GM19240 (cell line): Measurements from ENCODE around the gene MICAL1.

ENCODE experiments used
- DNase-seq: peaks from one replicate; pipeline ENCODE4 v3.0.0; 2011; ENCODE audit warnings: low spot score; ENCODE audit not compliant: insufficient read length

Gene MICAL1

DNA sequence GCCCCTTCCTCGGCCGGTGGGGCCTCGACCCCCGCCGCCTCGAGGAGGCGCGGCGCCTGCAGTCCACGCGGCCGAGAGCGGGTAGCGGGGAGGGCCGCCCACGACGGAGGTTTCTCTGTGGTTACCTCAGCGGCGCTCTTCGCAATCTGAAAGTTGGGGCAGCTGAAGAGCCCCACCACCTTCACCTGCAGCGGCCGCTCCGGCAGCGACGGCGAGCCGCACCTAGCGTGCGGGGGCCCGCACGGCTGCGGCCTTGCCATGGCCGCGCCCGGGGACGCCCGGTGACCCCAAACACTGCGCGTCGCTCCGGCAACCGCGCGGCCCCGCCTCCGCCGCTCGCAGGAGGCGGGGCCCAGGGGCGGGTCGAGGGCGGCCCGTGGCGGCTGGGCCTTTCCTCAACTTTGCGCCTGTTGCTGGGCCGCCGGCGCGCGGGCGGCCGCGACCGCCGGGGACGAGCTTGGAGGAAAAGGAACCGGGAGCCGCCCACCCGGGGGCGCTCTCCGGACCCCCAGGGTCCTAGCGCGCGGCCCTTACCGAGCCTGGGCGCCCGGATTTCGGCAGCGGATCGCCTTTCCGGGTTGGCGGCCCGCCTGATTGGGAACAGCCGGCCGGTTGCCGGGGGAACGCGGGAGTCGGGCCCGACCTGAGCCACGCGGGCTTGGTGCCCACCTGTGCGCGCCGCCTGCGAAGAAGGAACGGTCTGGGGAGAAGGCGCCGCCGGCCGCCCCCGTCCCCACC, 15.1 kb downstream of the MICAL1 start, which contains the start of the genes PPIL6 and SMPD2:
Gene PPIL6 (minus strand): TSS at position 298 of the 738 bp plus-strand sequence. CDS start 38 bp downstream, at position 260.
Gene SMPD2 (plus strand): TSS at position 394 of the 738 bp plus-strand sequence. CDS start 398 bp downstream, outside the sequence.
- peak; percentile 70 for DNase-seq

- DNase-seq: no peak
Observed at GRCh38 chr6:109436041-109436440, 19.5 kb downstream of the MICAL1 start.

DNA sequence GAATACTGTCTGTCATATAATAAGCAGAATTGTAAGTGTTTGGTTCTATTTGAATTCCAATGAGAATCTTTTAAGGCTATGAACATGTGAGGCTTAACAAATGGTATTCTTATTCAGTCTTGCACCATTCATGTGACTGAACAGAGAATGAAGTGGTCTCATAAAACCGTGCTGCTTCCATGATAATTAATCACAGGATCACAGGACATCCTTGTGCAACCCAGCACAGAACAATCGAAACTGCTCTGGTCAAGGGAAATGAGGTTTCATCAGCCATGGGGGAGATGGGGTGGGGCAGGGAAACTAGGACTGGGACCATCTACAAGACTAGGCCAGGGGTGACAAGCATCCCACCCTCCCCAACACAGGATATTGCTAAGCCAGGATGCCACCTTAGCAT, 21.1 kb downstream of the MICAL1 start:
- DNase-seq: no peak

- no peak for DNase-seq
Observed at GRCh38 chr6:109429496-109429895, 26.1 kb downstream of the MICAL1 start.

- DNase-seq: no peak
Observed at GRCh38 chr6:109428889-109429477, 26.6 kb downstream of the MICAL1 start.

DNA sequence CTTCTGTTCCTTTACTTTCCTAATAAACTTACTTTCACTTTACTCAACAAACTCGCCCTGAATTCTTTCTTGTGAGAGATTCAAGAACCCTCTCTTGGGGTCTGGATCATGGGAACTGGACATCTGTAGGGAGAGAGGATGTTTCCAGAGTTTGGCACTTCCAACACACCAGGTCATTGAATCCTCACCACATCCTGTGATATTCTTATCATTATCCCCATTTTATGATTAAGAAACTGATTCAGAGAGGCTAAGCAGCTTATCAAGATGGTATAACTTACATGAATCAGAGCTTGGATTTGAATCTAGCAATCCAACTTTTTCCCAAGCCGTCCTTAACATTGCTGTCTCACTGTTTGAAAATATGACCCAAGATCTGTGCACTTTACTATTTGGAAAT, 30.6 kb downstream of the MICAL1 start:
- no peak for DNase-seq

- DNase-seq: no peak
Observed at GRCh38 chr6:109421184-109421583, 34.4 kb downstream of the MICAL1 start.

GRCh38 chr6:109420751-109421150, 34.8 kb downstream of the MICAL1 start:
- DNase-seq: no peak

- no peak for DNase-seq
Observed at GRCh38 chr6:109417646-109418045, 37.9 kb downstream of the MICAL1 start.

- DNase-seq: no peak
Observed at GRCh38 chr6:109411034-109411433, 44.5 kb downstream of the MICAL1 start.

DNA sequence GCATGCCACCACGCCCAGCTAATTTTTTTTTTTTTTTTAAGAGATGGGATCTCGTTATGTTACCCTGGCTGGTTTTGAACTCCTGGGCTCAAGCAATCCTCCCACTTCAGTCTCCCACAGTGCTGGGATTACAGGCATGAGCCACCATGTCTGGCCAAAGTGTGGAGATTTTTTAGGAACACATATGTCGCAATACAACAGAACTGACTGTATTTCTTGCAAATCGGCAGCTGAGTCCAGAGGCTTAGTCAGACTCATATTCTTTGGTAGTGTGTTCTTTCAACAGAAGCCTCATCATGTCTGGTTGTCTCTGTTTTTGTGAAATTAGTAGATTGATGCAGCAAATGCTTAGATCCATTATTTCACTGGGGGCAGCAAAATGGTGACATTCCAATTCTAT, 49.4 kb downstream of the MICAL1 start:
- no peak for DNase-seq

DNA sequence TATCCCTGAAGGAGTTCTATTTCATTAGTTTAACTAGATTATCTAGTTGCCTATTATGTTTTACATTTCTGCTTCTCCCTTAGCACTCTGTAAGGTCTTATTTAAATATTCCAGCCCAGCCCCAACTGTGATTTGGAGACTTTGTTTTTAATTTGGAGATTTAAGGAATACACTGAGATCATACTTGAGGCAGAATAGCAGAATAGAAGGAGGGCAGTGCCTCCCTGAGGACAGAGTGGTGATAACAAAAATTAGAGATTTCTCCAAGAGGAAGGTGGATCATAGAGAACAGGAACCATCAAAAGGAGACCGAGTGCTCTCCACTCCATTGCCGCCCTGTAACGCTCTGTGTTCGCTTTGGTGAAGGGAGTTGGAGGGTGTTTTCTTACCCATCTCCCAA, 58.6 kb downstream of the MICAL1 start:
- DNase-seq: no peak

DNA sequence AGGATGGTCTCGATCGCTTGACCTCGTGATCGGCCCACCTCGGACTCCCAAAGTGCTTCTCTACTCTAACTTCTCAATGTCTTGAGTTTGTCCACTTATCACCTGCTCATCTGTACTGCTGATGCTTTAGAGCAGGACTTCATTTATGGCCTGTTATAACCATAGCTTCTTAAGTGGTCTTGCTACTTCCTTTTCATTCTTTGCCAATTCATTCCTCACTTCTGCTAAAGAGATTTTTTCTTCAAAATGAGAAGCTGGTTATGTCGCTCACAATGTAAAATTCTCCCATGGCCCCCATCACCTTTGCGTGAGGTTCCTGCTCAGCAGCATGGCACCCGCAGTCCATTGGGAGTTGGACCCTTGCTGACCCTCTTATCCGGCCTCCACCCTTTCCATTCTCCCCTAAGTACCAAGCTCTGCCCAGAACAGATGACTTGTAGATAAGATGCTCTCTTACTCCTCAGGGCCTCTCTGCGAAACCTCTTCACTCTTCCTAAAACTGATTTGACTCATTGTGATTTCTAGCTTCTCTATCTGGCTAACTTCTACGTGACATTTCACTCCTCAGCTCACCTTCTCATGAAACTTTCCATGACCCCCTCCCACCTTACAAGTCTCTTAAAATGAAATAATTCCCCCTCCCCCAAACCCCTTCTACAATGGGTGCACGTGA, 59.4 kb downstream of the MICAL1 start:
- no peak for DNase-seq
